OCI-LY3 (cell line): Measurements from ENCODE around the gene MAP6.

Source experiments
- CTCF ChIP-seq: fragments of 200-600, 300-600 bp; sonication (generic); IDR thresholded peaks from 2 replicates; pipeline ENCODE4 v1.5.1; 2014; ENCODE audit warnings: antibody characterized with exemption, low read length, low read depth
- EZH2phosphoT487 ChIP-seq: fragments of 200-600 bp; shearing (Covaris generic); IDR thresholded peaks from 2 replicates; pipeline ENCODE4 v1.6.1; 2018; ENCODE audit warnings: antibody characterized with exemption, mixed run types, low read depth

- no peak for TF ChIP-seq CTCF
- no peak for TF ChIP-seq EZH2phosphoT487
Observed at GRCh38 chr11:75561426-75562047, 107.3 kb downstream of the MAP6 start.
